ENCODE measurements around the gene ACSM3.

The ACSM3 gene

GRCh38 chr16:20767577-20767976, 3.8 kb downstream of the ACSM3 start:
- H3K27me3 ChIP-seq (ENCODE audit: insufficient read depth, poor library complexity, severe bottlenecking), result no peaks in the 10 kb centered on the region
- no peak overlapping the region for H3K4me3 ChIP-seq (replicated peaks; ENCODE audit: insufficient read depth, low read length)
- DNase-seq (ENCODE audit: low read depth in 1 of 2, low spot score in 1 of 2), result no peak
- H3K27ac ChIP-seq (replicated peaks), result no peak overlapping the region
- TF ChIP-seq GABPA (IDR thresholded peaks at IDR 0.05; ENCODE audit: low read depth), result no peak
- no peak for TF ChIP-seq SPI1 (IDR thresholded peaks at IDR 0.05; ENCODE audit: borderline replicate concordance, low read depth)
- no peak for TF ChIP-seq REST (IDR thresholded peaks at IDR 0.05; ENCODE audit: insufficient replicate concordance, low read depth)
- TF ChIP-seq, protein P1, sequence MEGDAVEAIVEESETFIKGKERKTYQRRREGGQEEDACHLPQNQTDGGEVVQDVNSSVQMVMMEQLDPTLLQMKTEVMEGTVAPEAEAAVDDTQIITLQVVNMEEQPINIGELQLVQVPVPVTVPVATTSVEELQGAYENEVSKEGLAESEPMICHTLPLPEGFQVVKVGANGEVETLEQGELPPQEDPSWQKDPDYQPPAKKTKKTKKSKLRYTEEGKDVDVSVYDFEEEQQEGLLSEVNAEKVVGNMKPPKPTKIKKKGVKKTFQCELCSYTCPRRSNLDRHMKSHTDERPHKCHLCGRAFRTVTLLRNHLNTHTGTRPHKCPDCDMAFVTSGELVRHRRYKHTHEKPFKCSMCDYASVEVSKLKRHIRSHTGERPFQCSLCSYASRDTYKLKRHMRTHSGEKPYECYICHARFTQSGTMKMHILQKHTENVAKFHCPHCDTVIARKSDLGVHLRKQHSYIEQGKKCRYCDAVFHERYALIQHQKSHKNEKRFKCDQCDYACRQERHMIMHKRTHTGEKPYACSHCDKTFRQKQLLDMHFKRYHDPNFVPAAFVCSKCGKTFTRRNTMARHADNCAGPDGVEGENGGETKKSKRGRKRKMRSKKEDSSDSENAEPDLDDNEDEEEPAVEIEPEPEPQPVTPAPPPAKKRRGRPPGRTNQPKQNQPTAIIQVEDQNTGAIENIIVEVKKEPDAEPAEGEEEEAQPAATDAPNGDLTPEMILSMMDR (IDR thresholded peaks at IDR 0.05; ENCODE audit: insufficient read depth, low read length), result no peak
- no peak for TF ChIP-seq POLR2AphosphoS5 (IDR thresholded peaks at IDR 0.05; ENCODE audit: low read depth)

DNA sequence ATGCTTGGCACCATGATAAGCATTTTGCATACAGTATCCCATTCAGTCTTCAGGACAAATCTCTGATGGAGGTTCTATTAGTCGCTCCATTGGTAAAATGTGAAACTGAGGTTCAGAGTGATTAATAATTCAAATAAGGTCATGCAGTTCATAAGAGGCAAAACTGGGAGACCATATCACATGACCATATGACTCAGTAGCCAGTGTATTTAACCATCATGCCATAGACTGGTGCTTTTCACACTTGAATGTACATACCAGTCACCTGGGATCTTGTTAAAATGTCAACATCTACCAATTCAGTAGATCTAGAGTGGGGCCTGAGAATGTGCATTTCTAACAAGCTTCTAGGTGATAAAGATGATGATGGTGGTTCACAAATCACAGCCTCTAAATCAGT, 4.3 kb downstream of the ACSM3 start:
- no peak overlapping the region for H3K27ac ChIP-seq (replicated peaks)
- TF ChIP-seq REST (IDR thresholded peaks at IDR 0.05; ENCODE audit: insufficient replicate concordance, low read depth) (no peak), POLR2AphosphoS5 (IDR thresholded peaks at IDR 0.05; ENCODE audit: low read depth) (no peak), GABPA (IDR thresholded peaks at IDR 0.05; ENCODE audit: low read depth) (no peak), SPI1 (IDR thresholded peaks at IDR 0.05; ENCODE audit: borderline replicate concordance, low read depth) (no peak)
- TF ChIP-seq, protein P1 (IDR thresholded peaks at IDR 0.05; ENCODE audit: insufficient read depth, low read length), result no peak
- H3K27me3 ChIP-seq (ENCODE audit: insufficient read depth, poor library complexity, severe bottlenecking), result no peaks in the 10 kb centered on the region
- H3K4me3 ChIP-seq (replicated peaks; ENCODE audit: insufficient read depth, low read length), result no peak overlapping the region
- DNase-seq (ENCODE audit: low read depth in 1 of 2, low spot score in 1 of 2), result no peak

GRCh38 chr16:20768818-20769217, 5.0 kb downstream of the ACSM3 start:
- Histone ChIP-seq H3K4me3 (replicated peaks; ENCODE audit: insufficient read depth, low read length) (no peak overlapping the region), H3K27me3 (ENCODE audit: insufficient read depth, poor library complexity, severe bottlenecking) (no peaks in the 10 kb centered on the region), H3K27ac (replicated peaks) (no peak overlapping the region)
- DNase-seq (ENCODE audit: low read depth in 1 of 2, low spot score in 1 of 2), result no peak
- TF ChIP-seq SPI1 (IDR thresholded peaks at IDR 0.05; ENCODE audit: borderline replicate concordance, low read depth) (no peak), GABPA (IDR thresholded peaks at IDR 0.05; ENCODE audit: low read depth) (no peak), REST (IDR thresholded peaks at IDR 0.05; ENCODE audit: insufficient replicate concordance, low read depth) (no peak), POLR2AphosphoS5 (IDR thresholded peaks at IDR 0.05; ENCODE audit: low read depth) (no peak)
- TF ChIP-seq, protein P1 (IDR thresholded peaks at IDR 0.05; ENCODE audit: insufficient read depth, low read length), result no peak

All from HL-60 (cell line).